GM18909 (cell line): ENCODE results near the gene CNNM3.

Source experiments
- ATAC-seq: cut with Tn5 transposase; IDR thresholded peaks from one replicate; pipeline ENCODE4 v1.9.1; 2021; ENCODE audit warnings: mild to moderate bottlenecking; ENCODE audit not compliant: unreplicated experiment, poor library complexity

The CNNM3 gene

DNA sequence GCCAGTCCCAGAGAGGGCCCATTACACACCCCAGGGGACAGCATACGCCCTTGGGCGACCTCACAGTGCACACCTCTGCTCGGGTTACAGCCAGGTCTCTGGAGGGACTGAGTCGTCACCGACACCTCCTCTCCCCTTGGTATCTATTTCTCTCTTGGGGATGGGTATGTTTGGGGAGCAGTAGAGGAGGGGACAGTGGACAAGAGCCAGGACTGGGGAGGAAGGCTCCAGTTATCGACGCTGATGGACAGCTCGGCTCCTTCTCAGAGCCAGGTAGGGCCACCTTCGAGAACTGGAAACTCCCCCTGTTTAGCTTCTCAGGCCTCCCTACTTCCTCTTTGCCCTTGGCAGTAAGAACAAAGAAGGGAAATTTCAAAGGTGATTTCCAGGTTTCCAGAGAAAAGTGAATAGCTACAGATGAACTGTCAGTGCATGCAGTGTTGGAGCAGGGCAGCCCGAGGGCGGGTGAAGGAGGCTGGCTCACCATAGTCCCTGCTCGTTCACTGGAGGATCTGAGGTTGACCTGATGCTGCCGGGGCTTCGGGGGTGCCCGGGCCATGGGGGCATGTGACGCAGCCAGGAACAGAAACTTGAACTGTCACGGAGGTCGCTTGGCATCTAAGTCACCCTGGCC, 58.2 kb downstream of the CNNM3 start:
- no peak for ATAC-seq

DNA sequence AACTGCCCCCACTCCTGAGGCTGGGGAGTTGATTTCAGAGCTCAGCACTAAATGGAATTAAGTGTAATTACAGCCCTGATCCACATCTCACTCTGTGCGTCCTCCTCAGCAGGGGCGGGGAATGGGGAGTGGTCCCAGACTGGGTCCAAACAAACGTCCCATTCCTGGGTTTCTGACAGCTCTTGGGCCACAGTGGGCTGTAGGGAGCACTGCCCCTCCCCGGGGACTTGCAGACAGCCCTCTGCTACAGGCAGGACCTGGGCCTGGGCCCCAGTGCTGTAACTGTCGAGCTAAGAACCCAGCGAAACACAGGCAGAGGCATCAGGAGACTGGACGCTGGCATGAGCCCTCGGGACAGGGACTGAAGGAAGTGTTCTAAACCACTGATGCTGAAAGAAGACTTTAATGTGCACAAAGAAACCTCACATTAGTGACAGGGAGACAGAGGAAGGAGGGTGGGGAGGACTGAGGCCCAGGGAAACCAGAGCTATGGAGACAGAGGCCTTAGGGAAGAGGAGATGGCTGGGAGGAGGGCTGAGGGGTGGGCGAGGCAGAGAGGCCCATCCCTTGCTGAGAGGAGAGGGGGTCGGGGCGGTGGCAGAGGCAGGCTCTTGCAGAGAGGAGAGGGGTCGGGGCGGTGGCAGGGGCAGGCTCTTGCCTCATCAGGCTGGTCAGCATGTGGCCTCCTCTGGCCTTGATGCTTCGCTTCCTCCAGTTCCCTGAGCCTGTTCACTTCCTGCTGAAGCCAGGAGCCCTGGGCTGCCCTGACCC, 59.6 kb downstream of the CNNM3 start:
- ATAC-seq, result no peak

GRCh38 chr2:96876269-96877041, 60.4 kb downstream of the CNNM3 start:
- no peak for ATAC-seq

- ATAC-seq, result no peak
Measured at GRCh38 chr2:96877042-96877451, 61.0 kb downstream of the CNNM3 start.

DNA sequence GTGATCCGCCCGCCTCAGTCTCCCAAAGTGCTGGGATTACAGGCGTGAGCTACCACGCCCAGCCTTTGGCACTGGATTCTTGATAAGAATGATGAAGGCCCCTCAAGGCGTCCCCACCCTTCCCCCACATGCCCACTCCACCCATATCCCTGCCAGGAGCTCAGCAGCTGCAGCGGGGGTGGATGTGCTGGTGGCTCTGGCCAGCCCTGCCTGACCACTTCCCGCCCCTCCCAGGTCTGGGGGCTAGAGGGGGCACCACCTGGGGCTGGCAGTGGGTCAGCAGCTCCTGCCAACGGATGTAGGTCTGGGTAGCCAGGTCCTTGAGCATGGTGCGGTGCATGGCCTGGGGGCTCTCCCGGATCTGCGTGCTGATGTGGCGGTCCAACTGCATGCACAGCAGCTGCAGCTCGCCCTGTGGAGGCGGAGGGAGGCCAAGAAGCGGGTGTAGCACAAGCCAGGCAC, 61.6 kb downstream of the CNNM3 start:
- no peak for ATAC-seq

- no peak for ATAC-seq
Measured at GRCh38 chr2:96878171-96878570, 62.1 kb downstream of the CNNM3 start.

DNA sequence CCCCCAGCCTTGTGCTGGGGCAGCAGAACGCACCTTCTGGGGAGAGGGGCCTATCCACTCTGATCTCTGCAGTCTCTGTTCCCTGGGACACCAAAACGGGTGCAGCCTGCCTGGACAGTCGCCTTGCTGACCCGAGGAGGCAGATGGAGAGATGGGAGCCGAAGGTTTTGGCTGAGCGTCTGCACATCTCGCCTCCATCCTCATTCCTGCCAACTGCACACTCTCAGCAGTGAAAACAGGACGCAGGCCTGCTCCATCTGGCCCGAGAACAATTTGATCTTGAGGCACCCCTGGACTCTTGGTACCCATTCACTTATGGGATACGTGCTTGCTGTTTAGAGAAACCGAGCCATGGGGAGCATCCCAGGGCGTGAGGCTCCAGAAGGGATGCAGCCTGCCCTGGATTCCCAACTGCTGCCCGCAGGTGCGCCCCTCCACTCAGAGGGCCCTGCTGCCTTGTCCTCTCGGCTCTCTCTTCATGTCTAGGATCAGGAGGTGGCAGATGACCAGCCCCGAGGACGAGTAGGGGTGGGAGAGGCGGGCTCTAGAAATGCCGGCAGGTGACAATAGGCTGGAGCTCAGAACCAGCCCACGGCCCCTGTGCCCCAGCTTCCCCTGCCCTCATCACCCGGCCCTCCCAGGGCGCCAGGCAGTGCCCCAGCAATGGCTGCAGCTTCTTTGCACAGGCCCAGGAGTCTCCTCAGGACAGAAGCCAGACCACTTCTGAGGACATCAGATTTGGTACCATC, 62.9 kb downstream of the CNNM3 start:
- no peak for ATAC-seq

DNA sequence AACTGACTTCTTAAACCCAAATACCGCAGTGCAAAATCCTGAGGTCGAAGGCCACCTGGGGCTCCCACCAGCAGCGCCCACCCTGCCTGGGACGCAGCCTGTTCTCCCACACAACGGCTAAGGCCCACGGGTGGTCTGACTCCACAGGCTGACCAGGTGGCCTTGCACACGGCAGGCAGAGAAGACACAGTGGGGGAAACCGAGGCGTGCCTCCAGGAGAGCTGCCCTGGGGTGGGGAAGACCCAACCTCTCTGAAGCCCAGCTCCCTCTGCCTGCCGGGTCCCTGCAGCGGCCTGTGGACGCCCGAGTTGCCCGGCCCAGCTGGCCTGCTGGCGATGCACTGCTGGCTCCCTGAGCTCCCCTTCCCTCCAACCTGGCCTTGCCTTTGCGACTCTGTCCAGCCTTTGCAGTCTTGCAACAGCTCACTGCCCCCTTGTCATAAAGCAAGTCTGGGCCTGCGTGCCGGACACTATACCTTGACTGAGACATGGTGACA, 63.5 kb downstream of the CNNM3 start:
- no peak for ATAC-seq

GRCh38 chr2:96880891-96881273, 64.8 kb downstream of the CNNM3 start:
- no peak for ATAC-seq

GRCh38 chr2:96881349-96882195, 65.5 kb downstream of the CNNM3 start:
- no peak for ATAC-seq

GRCh38 chr2:96882230-96882629, 66.2 kb downstream of the CNNM3 start:
- ATAC-seq, result no peak

DNA sequence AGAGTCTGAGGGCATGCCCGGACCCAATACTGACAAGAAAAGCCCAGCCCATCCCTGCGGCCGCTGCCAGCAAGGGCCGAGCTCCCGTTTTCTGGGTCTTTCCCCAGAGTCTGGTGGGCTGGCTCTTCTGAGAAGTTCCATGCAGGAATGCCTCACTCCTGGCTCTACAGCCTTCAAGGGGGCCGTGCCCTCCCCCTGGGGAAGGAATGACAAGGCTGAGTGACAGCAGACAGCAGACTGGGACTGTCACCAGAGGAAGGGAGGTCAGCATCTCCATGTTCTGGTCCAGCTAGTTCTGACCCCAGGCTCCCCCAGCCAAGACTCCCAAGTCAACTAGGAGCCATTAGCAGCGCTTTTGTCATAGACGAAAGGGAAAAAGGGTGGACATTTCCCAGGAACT, 66.8 kb downstream of the CNNM3 start:
- no peak for ATAC-seq

- no peak for ATAC-seq
Measured at GRCh38 chr2:96883306-96883705, 67.2 kb downstream of the CNNM3 start.
